ENCODE results near the gene ATG12.
"Not testable (repeated sequence)": the region's sequence is repeated elsewhere in the genome, so short reads cannot be mapped to it uniquely, and the experiment has no call there.

DNA sequence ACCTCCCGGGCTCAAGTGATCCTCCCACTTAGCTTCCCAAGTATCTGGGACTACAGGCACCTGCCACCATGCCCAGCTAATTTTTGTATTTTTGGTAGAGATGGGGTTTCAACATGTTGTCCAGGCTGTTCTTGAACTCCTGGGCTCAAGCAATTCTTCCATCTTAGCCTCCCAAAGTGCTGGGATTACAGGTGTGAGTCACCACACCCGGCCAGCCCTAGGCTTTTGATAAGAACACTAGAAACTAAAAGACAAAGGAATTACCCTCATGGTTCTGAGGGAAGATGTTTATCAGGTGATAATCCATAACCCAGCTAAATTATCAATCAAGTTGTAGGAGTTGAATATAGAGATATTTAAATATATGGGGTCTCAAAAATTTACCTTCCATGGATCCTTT lies 33.3 kb downstream of the ATG12 start:
- not testable (repeated sequence) for TF ChIP-seq CTCF (IDR thresholded peaks at IDR 0.05 in 8 of 11, conservative IDR thresholded peaks at IDR 0.05 in 3 of 11); POLR2A (IDR thresholded peaks at IDR 0.05); POLR2AphosphoS5 (IDR thresholded peaks at IDR 0.05)

All from spleen (tissue), 7 donors.